KMS-11 (cell line): ENCODE data around the gene SERF2.

Source experiments
- H2AFZ ChIP-seq: fragments of 200-600 bp; sonication (generic); 2 replicates; pipeline ENCODE4 v1.6.1; 2016; ENCODE audit warnings: antibody characterized with exemption, mixed run types, low read depth
- H3K27ac ChIP-seq: fragments of 200-600 bp; sonication (generic); 2 replicates; pipeline ENCODE4 v1.6.1; 2016; ENCODE audit warnings: mild to moderate bottlenecking, mixed run types
- H3K27me3 ChIP-seq: fragments of 200-600 bp; sonication (generic); 2 replicates; pipeline ENCODE4 v1.6.1; 2017; ENCODE audit warnings: mild to moderate bottlenecking, low read depth, mixed run types, moderate library complexity; ENCODE audit not compliant: insufficient read depth
- H3K36me3 ChIP-seq: fragments of 200-600 bp; sonication (generic); 2 replicates; pipeline ENCODE4 v1.6.1; 2017; ENCODE audit warnings: mild to moderate bottlenecking, mixed run types; ENCODE audit not compliant: insufficient read depth
- H3K4me1 ChIP-seq: fragments of 200-600 bp; sonication (generic); 2 replicates; pipeline ENCODE4 v1.6.1; 2016; ENCODE audit warnings: mild to moderate bottlenecking, low read depth, mixed run types; ENCODE audit not compliant: poor library complexity, severe bottlenecking
- H3K4me2 ChIP-seq: fragments of 200-600 bp; sonication (generic); 2 replicates; pipeline ENCODE4 v1.7.0; 2016; ENCODE audit warnings: mild to moderate bottlenecking, mixed run types
- H3K4me3 ChIP-seq: fragments of 200-600 bp; sonication (generic); IDR thresholded peaks from 2 replicates; pipeline ENCODE4 v1.6.1; 2017; ENCODE audit warnings: low read depth, low read length, mixed read lengths; ENCODE audit not compliant: insufficient read depth
- H3K79me2 ChIP-seq: fragments of 200-600 bp; sonication (generic); 2 replicates; pipeline ENCODE4 v1.6.1; 2016; ENCODE audit warnings: low read depth, mixed run types; ENCODE audit not compliant: insufficient read depth
- H3K9ac ChIP-seq: fragments of 200-600 bp; sonication (generic); 2 replicates; pipeline ENCODE4 v1.6.1; 2016; ENCODE audit warnings: mild to moderate bottlenecking, mixed run types
- H4K20me1 ChIP-seq: fragments of 200-600 bp; sonication (generic); 2 replicates; pipeline ENCODE4 v1.6.1; 2016; ENCODE audit warnings: mild to moderate bottlenecking, mixed run types; ENCODE audit not compliant: insufficient read depth
- CTCF ChIP-seq: fragments of 200-600 bp; sonication (generic); conservative IDR thresholded peaks from 2 replicates; pipeline ENCODE4 v1.6.1; 2017; ENCODE audit warnings: low read depth, mild to moderate bottlenecking, antibody characterized with exemption, low read length, moderate library complexity, mixed read lengths

Gene SERF2

GRCh38 chr15:43776101-43776717, 15.9 kb upstream of the SERF2 start:
- Histone ChIP-seq H3K4me2 (no peak overlapping the region), H3K4me3 (no peak overlapping the region), H3K27me3 (peaks cover 27% of the 10 kb centered on the region), H3K36me3 (no peaks in the 10 kb centered on the region; the same call in 1 of the 2 replicates), H3K4me1 (peaks cover 10% of the 10 kb centered on the region), H4K20me1 (0 out of 2 replicates have a peak, but pooled peaks cover 4% of the 10 kb centered on the region), H2AFZ (no peak overlapping the region), H3K27ac (no peak overlapping the region), H3K9ac (no peak overlapping the region), H3K79me2 (no peaks in the 10 kb centered on the region)
- TF ChIP-seq CTCF = no peak

GRCh38 chr15:43776718-43777266, 15.3 kb upstream of the SERF2 start, which contains the start of gene ELL3:
Gene ELL3, minus strand, starts transcription at chr15:43776966. Its CDS starts 65 bp downstream, at chr15:43776901.
- no peaks in the 10 kb centered on the region for H3K79me2 ChIP-seq
- no peak for TF ChIP-seq CTCF
- H3K4me1 ChIP-seq = peaks cover 10% of the 10 kb centered on the region

GRCh38 chr15:43777267-43777914, 14.7 kb upstream of the SERF2 start:
- no peak overlapping the region for H3K4me3 ChIP-seq
- peaks cover 10% of the 10 kb centered on the region for H3K4me1 ChIP-seq
- no peak overlapping the region for H3K27ac ChIP-seq
- H3K9ac ChIP-seq = no peak overlapping the region; the same call in 1 of the 2 replicates
- peak overlapping the region; percentile 28; the same call in 1 of the 2 replicates for H2AFZ ChIP-seq
- H3K27me3 ChIP-seq = peaks cover 33% of the 10 kb centered on the region
- H3K79me2 ChIP-seq = no peaks in the 10 kb centered on the region
- H4K20me1 ChIP-seq = 0 out of 2 replicates have a peak, but pooled peaks cover 4% of the 10 kb centered on the region
- peak overlapping the region; percentile 69 for H3K4me2 ChIP-seq
- no peaks in the 10 kb centered on the region; the same call in 1 of the 2 replicates for H3K36me3 ChIP-seq
- peak; percentile 83 for TF ChIP-seq CTCF

More at GRCh38 chr15:43776718-43777266, 15.3 kb upstream of the SERF2 start, which contains the start of gene ELL3:
- Histone ChIP-seq H2AFZ (peak within 1 kb of the TSS; percentile 28; the same call in 1 of the 2 replicates), H3K9ac (no peak within 1 kb of the TSS; the same call in 1 of the 2 replicates), H3K27me3 (peaks cover 29% of the 10 kb centered on the region), H3K27ac (no peak within 1 kb of the TSS), H3K4me2 (peak within 1 kb of the TSS; percentile 69), H4K20me1 (0 out of 2 replicates have a peak, but pooled peaks cover 4% of the 10 kb centered on the region), H3K4me3 (no peak within 1 kb of the TSS), H3K36me3 (no peaks in the 10 kb centered on the region; the same call in 1 of the 2 replicates)

- H3K27me3 ChIP-seq = peaks cover 38% of the 10 kb centered on the region
Observed at GRCh38 chr15:43779016-43779415, 13.1 kb upstream of the SERF2 start.

More at GRCh38 chr15:43779016-43779415, 13.1 kb upstream of the SERF2 start:
- Histone ChIP-seq H3K79me2 (no peaks in the 10 kb centered on the region), H3K4me2 (no peak overlapping the region), H3K9ac (no peak overlapping the region), H3K4me1 (peaks cover 10% of the 10 kb centered on the region), H3K27ac (no peak overlapping the region), H3K36me3 (no peaks in the 10 kb centered on the region), H4K20me1 (0 out of 2 replicates have a peak, but pooled peaks cover 4% of the 10 kb centered on the region), H3K4me3 (no peak overlapping the region), H2AFZ (no peak overlapping the region)
- no peak for TF ChIP-seq CTCF
